Neural progenitor cell (in vitro differentiated cells): ENCODE results near the gene PIGV.

ENCODE experiments used
- EZH2 ChIP-seq: fragments of 200-600 bp; sonication (generic); IDR thresholded peaks from 2 replicates; pipeline ENCODE4 v1.6.1; 2017; ENCODE audit warnings: antibody characterized with exemption, mild to moderate bottlenecking, moderate library complexity
- TF ChIP-seq, protein P1 (sequence below): fragments of 200-600 bp; sonication (generic); IDR thresholded peaks from 2 replicates; pipeline ENCODE4 v1.5.1; 2017; ENCODE audit warnings: antibody characterized with exemption, mild to moderate bottlenecking

DNA sequence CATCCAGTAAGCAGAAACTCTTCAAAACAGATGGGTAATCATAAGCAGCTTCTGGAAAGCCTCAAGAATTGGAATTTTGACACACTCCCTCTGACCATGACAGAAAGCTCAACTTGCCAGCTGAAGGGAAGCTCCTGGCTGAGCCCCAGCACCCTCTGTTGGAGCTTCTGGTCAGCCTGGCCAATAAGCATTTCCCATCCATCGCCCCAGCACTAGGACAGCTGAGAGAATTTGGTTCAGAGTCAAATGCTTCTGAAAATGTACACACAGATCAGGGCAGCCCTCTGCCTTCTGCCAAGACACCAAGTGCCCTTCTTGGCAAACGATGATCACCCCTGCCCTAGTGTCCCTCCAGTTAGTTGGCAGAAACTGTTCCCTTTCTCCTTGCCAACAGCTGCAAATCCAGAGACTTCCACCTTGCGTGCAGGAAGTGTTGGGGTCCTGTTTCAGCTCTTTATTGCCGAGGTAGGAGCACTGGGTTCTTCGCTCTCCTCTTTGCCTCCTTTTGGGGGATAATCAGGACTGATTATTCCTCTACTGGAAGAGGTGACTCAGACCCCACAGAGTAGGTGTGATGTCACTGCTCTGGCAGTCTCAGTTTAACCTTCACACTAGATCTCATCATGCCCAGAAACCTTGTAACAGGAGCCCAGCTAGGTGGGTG, 11.9 kb downstream of the PIGV start:
- TF ChIP-seq, protein P1, sequence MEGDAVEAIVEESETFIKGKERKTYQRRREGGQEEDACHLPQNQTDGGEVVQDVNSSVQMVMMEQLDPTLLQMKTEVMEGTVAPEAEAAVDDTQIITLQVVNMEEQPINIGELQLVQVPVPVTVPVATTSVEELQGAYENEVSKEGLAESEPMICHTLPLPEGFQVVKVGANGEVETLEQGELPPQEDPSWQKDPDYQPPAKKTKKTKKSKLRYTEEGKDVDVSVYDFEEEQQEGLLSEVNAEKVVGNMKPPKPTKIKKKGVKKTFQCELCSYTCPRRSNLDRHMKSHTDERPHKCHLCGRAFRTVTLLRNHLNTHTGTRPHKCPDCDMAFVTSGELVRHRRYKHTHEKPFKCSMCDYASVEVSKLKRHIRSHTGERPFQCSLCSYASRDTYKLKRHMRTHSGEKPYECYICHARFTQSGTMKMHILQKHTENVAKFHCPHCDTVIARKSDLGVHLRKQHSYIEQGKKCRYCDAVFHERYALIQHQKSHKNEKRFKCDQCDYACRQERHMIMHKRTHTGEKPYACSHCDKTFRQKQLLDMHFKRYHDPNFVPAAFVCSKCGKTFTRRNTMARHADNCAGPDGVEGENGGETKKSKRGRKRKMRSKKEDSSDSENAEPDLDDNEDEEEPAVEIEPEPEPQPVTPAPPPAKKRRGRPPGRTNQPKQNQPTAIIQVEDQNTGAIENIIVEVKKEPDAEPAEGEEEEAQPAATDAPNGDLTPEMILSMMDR, result no peak
- TF ChIP-seq EZH2, result no peak
